Body of pancreas (tissue), 4 donors: ENCODE results near the gene RHOJ. TPM values are rescaled to one million over a fixed set of nuclear protein-coding genes. Genes with fewer than 3 reads are reported as not detected.

Experiments
- ATAC-seq: fragments of 150-250 bp; one replicate; pipeline ENCODE4 v1.9.1; 2016
- DNase-seq, 4 donors: peaks; one replicate each; pipeline ENCODE4 v3.0.0-alpha.2; 2019
- H3K27ac ChIP-seq, 4 donors: fragments of 200-600 bp; sonication (generic); 1 replicate in 3 of 4; 2 replicates in 1 of 4; pipeline versions ENCODE4 v1.5.1 to v1.6.1; 2016 to 2019; ENCODE audit warnings: mild to moderate bottlenecking in 1 of 4, mixed read lengths in 1 of 4, moderate library complexity in 1 of 4
- H3K27me3 ChIP-seq, 2 donors: fragments of 200-600 bp; sonication (generic); one replicate each; pipeline ENCODE4 v1.6.0; 2016; ENCODE audit warnings: mild to moderate bottlenecking in 1 of 2
- H3K36me3 ChIP-seq, 2 donors: fragments of 200-600 bp; sonication (generic); replicated peaks in 1 of 2; 2 replicates each; pipeline ENCODE4 v1.5.1; 2016; ENCODE audit warnings: low read depth in 2 of 2; ENCODE audit not compliant: insufficient read depth in 1 of 2
- H3K4me1 ChIP-seq: fragments of 200-600 bp; sonication (generic); one replicate; pipeline ENCODE4 v1.6.0; 2016
- H3K4me3 ChIP-seq, 2 donors: fragments of 200-600 bp; sonication (generic); 1 replicate in 1 of 2; 2 replicates in 1 of 2; pipeline ENCODE4 v1.5.1; 2016 to 2019
- H3K9me3 ChIP-seq, 3 donors: fragments of 200-600 bp; sonication (generic); 1 replicate in 2 of 3; 2 replicates in 1 of 3; pipeline ENCODE4 v1.5.1; 2016
- CTCF ChIP-seq, 7 experiments: fragments of 450-650 bp in 4 of 7; fragments of 200-600 bp in 3 of 7; sonication (generic) in 3 of 7; IDR thresholded peaks; one replicate each; pipeline ENCODE4 v1.5.1; 2016 to 2019; ENCODE audit warnings: antibody characterized with exemption in 7 of 7
- POLR2A ChIP-seq, 3 donors: fragments of 450-650 bp; IDR thresholded peaks; one replicate each; pipeline ENCODE4 v1.6.1; 2016; ENCODE audit warnings: antibody characterized with exemption in 3 of 3, mild to moderate bottlenecking in 2 of 3
- WGBS, 2 donors: methylation state at CpG; one replicate each; pipeline ENCODE4 v1.1.5; 2017; 5-methylcytosine and 5-hydroxymethylcytosine counted together
- intact Hi-C: fragments of 100-400 bp; cut with DNase I; formaldehyde crosslinking; loops from one replicate; pipeline ENCODE4 v1.15.1; 2023
- total RNA-seq, 2 donors: library from RNA; depleted of rRNA; stranded (reverse); fragments of >200 nt; gene quantifications; one replicate each; pipeline ENCODE4 v1.1.0, GENCODE V29; 2016

RHOJ gene
- total RNA-seq, 2 donors from 2014 or later = 4.2 to 7.3 TPM

- Histone ChIP-seq H3K36me3 (no peaks in the 10 kb centered on the region), H3K4me1 (peaks cover 9% of the 10 kb centered on the region), H3K27me3 (no peaks in the 10 kb centered on the region), H3K4me3 (no peak overlapping the region), H3K27ac (no peak overlapping the region), H3K9me3 (no peaks in the 10 kb centered on the region)
- no peak for TF ChIP-seq CTCF (IDR thresholded peaks at IDR 0.05)
- TF ChIP-seq POLR2A (IDR thresholded peaks at IDR 0.05) = no peak
- intact Hi-C loops = no loop called here
- DNase-seq (no peak), ATAC-seq (no peak)
- whole genome bisulfite sequencing, 2 donors = 79 to 84% methylated on average over 2 of the region's 2 CpGs
These were observed 1.2 kb upstream of the RHOJ start for GRCh38 chr14:63203015-63203414.

GRCh38 chr14:63203618-63204406 is 431 bp upstream of the RHOJ start:
- H3K4me3 ChIP-seq = no peak overlapping the region
- intact Hi-C loops = no loop called here
- WGBS, 2 donors = 11 to 12% methylated on average over 11 of the region's 11 CpGs
- TF ChIP-seq CTCF (IDR thresholded peaks at IDR 0.05) (peak in 3 of 7 experiments; percentile 6 to 10 (median 6)), POLR2A (IDR thresholded peaks at IDR 0.05) (peak in 2 of 3 donors; percentile 35 to 41)
- DNase-seq (peak; percentile 43 to 71 (median 62)), ATAC-seq (peak; percentile 89)
- H3K36me3 ChIP-seq = no peaks in the 10 kb centered on the region
- no peaks in the 10 kb centered on the region for H3K9me3 ChIP-seq
- H3K27ac ChIP-seq = peak overlapping the region; percentile 21 to 81 (median 66)
- H3K4me1 ChIP-seq = peaks cover 9% of the 10 kb centered on the region
- H3K27me3 ChIP-seq = no peaks in the 10 kb centered on the region

GRCh38 chr14:63205044-63205575 is 867 bp downstream of the RHOJ start:
- intact Hi-C loops = no loop called here
- no peaks in the 10 kb centered on the region for H3K36me3 ChIP-seq
- peaks cover 9% of the 10 kb centered on the region for H3K4me1 ChIP-seq
- H3K4me3 ChIP-seq = no peak overlapping the region
- no peaks in the 10 kb centered on the region for H3K27me3 ChIP-seq
- 68 to 75% methylated on average over 10 of the region's 10 CpGs for WGBS, 2 donors
- H3K27ac ChIP-seq = peak overlapping the region; percentile 21 to 81 (median 66)
- no peak for TF ChIP-seq CTCF (IDR thresholded peaks at IDR 0.05)
- no peak for TF ChIP-seq POLR2A (IDR thresholded peaks at IDR 0.05)
- no peaks in the 10 kb centered on the region for H3K9me3 ChIP-seq
- DNase-seq = no peak
- no peak for ATAC-seq

GRCh38 chr14:63205866-63206265 is 1.6 kb downstream of the RHOJ start:
- ATAC-seq = no peak
- H3K27ac ChIP-seq = no peak overlapping the region
- H3K27me3 ChIP-seq = no peaks in the 10 kb centered on the region
- H3K36me3 ChIP-seq = no peaks in the 10 kb centered on the region
- no peak for TF ChIP-seq CTCF (IDR thresholded peaks at IDR 0.05)
- no peak for TF ChIP-seq POLR2A (IDR thresholded peaks at IDR 0.05)
- no peak for DNase-seq
- H3K4me3 ChIP-seq = no peak overlapping the region
- intact Hi-C loops = no loop called here
- no peaks in the 10 kb centered on the region for H3K9me3 ChIP-seq
- H3K4me1 ChIP-seq = peaks cover 9% of the 10 kb centered on the region
